ENCODE data around the gene CLEC10A. TPM values are rescaled to one million over a fixed set of nuclear protein-coding genes. Genes with fewer than 3 reads are reported as not detected.
A peak's percentile ranks its signal among the peaks of the same experiment; 100 is the strongest.

The CLEC10A gene
- total and polyA plus RNA-seq, 5 experiments from 2014 or later: 0.13 to 0.93 (median 0.49) TPM; not detected in 2

- H3K27ac Mint-ChIP-seq: no peak overlapping the region
- H3K4me3 Mint-ChIP-seq: no peak overlapping the region
- DNase-seq (peak in 1 of 10 donors; percentile 57), ATAC-seq (no peak)
- POLR2A ChIA-PET: interaction anchor here (3.0 to 10.3 kb wide), 2 partner anchors 10 to 11 kb away, joined by 9 to 81 read pairs; partner anchors contain the start of gene SLC16A13
- H3K27me3 Mint-ChIP-seq: peaks cover 0 to 10% (median 0%) of the 10 kb centered on the region in 5 donors
- H3K36me3 Mint-ChIP-seq: no peaks in the 10 kb centered on the region
- peaks cover 34 to 62% (median 54%) of the 10 kb centered on the region in 4 donors for H3K4me1 Mint-ChIP-seq
- no peaks in the 10 kb centered on the region for H3K9me3 Mint-ChIP-seq
Measured at GRCh38 chr17:7026471-7027115, 53.5 kb downstream of the CLEC10A start.

- H3K9me3 Mint-ChIP-seq: no peaks in the 10 kb centered on the region
Measured at GRCh38 chr17:7025245-7025644, 54.8 kb downstream of the CLEC10A start.

More at GRCh38 chr17:7025245-7025644, 54.8 kb downstream of the CLEC10A start:
- POLR2A ChIA-PET: interaction anchor here (0.7 to 10.3 kb wide), 3 partner anchors 9 to 1471 kb away, joined by 3 to 81 read pairs (median 9); partner anchors contain the start of gene SLC16A13
- H3K27ac Mint-ChIP-seq: peak overlapping the region in 5 of 10 donors; percentile 25 to 93 (median 75)
- H3K4me1 Mint-ChIP-seq: peaks cover 35 to 62% (median 54%) of the 10 kb centered on the region in 4 donors
- no peaks in the 10 kb centered on the region for H3K36me3 Mint-ChIP-seq
- H3K27me3 Mint-ChIP-seq: peaks cover 0 to 10% (median 0%) of the 10 kb centered on the region in 5 donors
- ATAC-seq: no peak
- no peak overlapping the region for H3K4me3 Mint-ChIP-seq
- DNase-seq: no peak

Other genes with a start within 250 kb of the CLEC10A start
- gene TEKT1, start 248.5 kb downstream of the CLEC10A start, total RNA-seq: not detected
- gene TEKT1, start 248.5 kb downstream of the CLEC10A start, polyA plus RNA-seq: not detected
- gene ALOX12, start 84.2 kb downstream of the CLEC10A start, total RNA-seq: not detected
- gene ALOX12, start 84.2 kb downstream of the CLEC10A start, polyA plus RNA-seq: under 1 TPM; 0.09 to 0.31 (median 0.12) TPM
- gene RNASEK, start 67.6 kb downstream of the CLEC10A start, total RNA-seq: 100 to 1,000 TPM; 117 to 120 TPM
- 100 to 1,000 TPM; 477 to 597 (median 559) TPM for gene RNASEK, start 67.6 kb downstream of the CLEC10A start, polyA plus RNA-seq
- gene BCL6B, start 57.2 kb downstream of the CLEC10A start, total RNA-seq: not detected
- gene BCL6B, start 57.2 kb downstream of the CLEC10A start, polyA plus RNA-seq: not detected
- gene SLC16A13, start 44.2 kb downstream of the CLEC10A start, total RNA-seq: 10 to 100 TPM; 11.5 to 14.7 TPM
- 1 to 10 TPM in 1 of 3 donors, under 1 TPM in 2; 0.93 to 1.2 (median 0.97) TPM for gene SLC16A13, start 44.2 kb downstream of the CLEC10A start, polyA plus RNA-seq
- 1 to 10 TPM; 2.8 to 3.5 TPM for gene SLC16A11, start 36.2 kb downstream of the CLEC10A start, total RNA-seq
- gene SLC16A11, start 36.2 kb downstream of the CLEC10A start, polyA plus RNA-seq: 1 to 10 TPM; 2.0 to 2.2 (median 2.0) TPM
- not detected for gene ASGR2, start 34.6 kb upstream of the CLEC10A start, total RNA-seq
- gene ASGR2, start 34.6 kb upstream of the CLEC10A start, polyA plus RNA-seq: not detected
- gene ASGR1, start 99.1 kb upstream of the CLEC10A start, total RNA-seq: under 1 TPM; 0.58 to 0.68 TPM
- gene ASGR1, start 99.1 kb upstream of the CLEC10A start, polyA plus RNA-seq: under 1 TPM in 1 of 3 donors, not detected in 2; 0.23 TPM
- 10 to 100 TPM in 1 of 2 experiments, 1 to 10 TPM in 1; 8.4 to 10.2 TPM for gene DLG4, start 139.6 kb upstream of the CLEC10A start, total RNA-seq
- under 1 TPM; 0.24 to 0.62 (median 0.33) TPM for gene DLG4, start 139.6 kb upstream of the CLEC10A start, polyA plus RNA-seq
- 100 to 1,000 TPM; 402 TPM for gene ACADVL, start 139.7 kb upstream of the CLEC10A start, total RNA-seq
- 10 to 100 TPM; 78.8 to 91.2 (median 85.2) TPM for gene ACADVL, start 139.7 kb upstream of the CLEC10A start, polyA plus RNA-seq
- 10 to 100 TPM; 80.7 to 81.5 TPM for gene DVL2, start 154.3 kb upstream of the CLEC10A start, total RNA-seq
- 10 to 100 TPM; 19.3 to 26.5 (median 19.3) TPM for gene DVL2, start 154.3 kb upstream of the CLEC10A start, polyA plus RNA-seq
- gene PHF23, start 159.2 kb upstream of the CLEC10A start, total RNA-seq: 10 to 100 TPM; 49.9 to 53.9 TPM
- 10 to 100 TPM; 18.1 to 35.7 (median 22.2) TPM for gene PHF23, start 159.2 kb upstream of the CLEC10A start, polyA plus RNA-seq
- 100 to 1,000 TPM; 268 to 280 TPM for gene GABARAP, start 162.2 kb upstream of the CLEC10A start, total RNA-seq
- 100 to 1,000 TPM; 799 to 964 (median 817) TPM for gene GABARAP, start 162.2 kb upstream of the CLEC10A start, polyA plus RNA-seq
- gene CTDNEP1, start 171.5 kb upstream of the CLEC10A start, total RNA-seq: 100 to 1,000 TPM; 138 to 142 TPM
- gene CTDNEP1, start 171.5 kb upstream of the CLEC10A start, polyA plus RNA-seq: 10 to 100 TPM; 33.6 to 42.3 (median 39.7) TPM
- 10 to 100 TPM; 35.1 to 36.1 TPM for gene ELP5, start 172.0 kb upstream of the CLEC10A start, total RNA-seq
- 10 to 100 TPM; 55.5 to 94.0 (median 70.8) TPM for gene ELP5, start 172.0 kb upstream of the CLEC10A start, polyA plus RNA-seq
- 1 to 10 TPM; 4.2 to 7.4 TPM for gene CLDN7, start 182.2 kb upstream of the CLEC10A start, total RNA-seq
- 1 to 10 TPM; 5.7 to 8.6 (median 7.1) TPM for gene CLDN7, start 182.2 kb upstream of the CLEC10A start, polyA plus RNA-seq
- gene SLC2A4, start 201.5 kb upstream of the CLEC10A start, total RNA-seq: not detected
- not detected for gene SLC2A4, start 201.5 kb upstream of the CLEC10A start, polyA plus RNA-seq
- 1 to 10 TPM in 1 of 2 experiments, under 1 TPM in 1; 0.66 to 1.2 TPM for gene YBX2, start 214.4 kb upstream of the CLEC10A start, total RNA-seq
- not detected for gene YBX2, start 214.4 kb upstream of the CLEC10A start, polyA plus RNA-seq
- gene EIF5A, start 227.4 kb upstream of the CLEC10A start, total RNA-seq: 100 to 1,000 TPM; 308 to 327 TPM
- 100 to 1,000 TPM; 209 to 690 (median 643) TPM for gene EIF5A, start 227.4 kb upstream of the CLEC10A start, polyA plus RNA-seq
- 100 to 1,000 TPM; 146 to 147 TPM for gene GPS2, start 235.1 kb upstream of the CLEC10A start, total RNA-seq
- 100 to 1,000 TPM in 1 of 3 donors, 10 to 100 TPM in 2; 75.7 to 107 (median 98.6) TPM for gene GPS2, start 235.1 kb upstream of the CLEC10A start, polyA plus RNA-seq
- 10 to 100 TPM; 74.7 to 82.7 TPM for gene NEURL4, start 249.1 kb upstream of the CLEC10A start, total RNA-seq
- gene NEURL4, start 249.1 kb upstream of the CLEC10A start, polyA plus RNA-seq: 1 to 10 TPM in 2 of 3 donors, under 1 TPM in 1; 0.90 to 2.7 (median 1.1) TPM

Data from naive thymus-derived CD8-positive, alpha-beta T cell (primary cell).